ENCODE measurements around the gene RTP2.
"Not testable (repeated sequence)": the region's sequence is repeated elsewhere in the genome, so short reads cannot be mapped to it uniquely, and the experiment has no call there.

Gene RTP2

DNA sequence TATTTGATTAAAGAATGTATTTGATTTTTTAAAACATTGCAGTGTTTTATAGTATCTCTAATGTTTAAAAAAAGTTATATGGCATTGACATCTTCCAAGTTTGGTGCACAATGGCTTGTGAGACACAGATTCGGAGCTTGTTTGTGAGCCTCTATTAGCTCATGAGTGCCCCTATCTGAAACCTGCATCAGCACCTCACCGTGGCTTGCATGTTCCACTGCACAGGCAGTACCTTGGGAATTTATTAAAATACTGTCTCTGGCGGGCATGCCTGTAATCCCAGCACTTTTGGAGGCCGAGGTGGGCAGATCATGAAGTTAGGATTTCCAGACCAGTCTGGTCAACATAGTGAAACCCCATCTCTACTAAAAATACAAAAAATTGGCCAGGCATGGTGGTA is 6.8 kb upstream of the RTP2 start:
- DNase-seq: no peak

DNA sequence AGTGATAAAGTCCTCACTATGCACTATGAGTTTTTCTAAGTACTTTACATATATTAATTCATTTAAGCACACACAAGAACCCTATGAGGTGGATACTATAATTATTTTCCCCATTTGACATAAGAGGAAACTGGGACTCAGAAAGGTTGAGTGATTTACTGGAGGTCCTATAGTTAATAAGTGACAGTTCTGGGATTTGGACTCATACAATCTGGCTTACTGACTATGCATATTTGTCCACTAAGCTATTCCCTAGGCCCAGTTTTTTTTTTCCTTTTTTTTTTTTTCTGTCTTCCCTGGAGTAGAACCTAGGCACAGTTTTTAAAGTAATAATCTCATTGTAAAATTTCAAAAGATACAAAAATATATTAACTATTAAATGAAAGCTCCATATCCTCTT is 6.3 kb upstream of the RTP2 start:
- no peak for DNase-seq

DNA sequence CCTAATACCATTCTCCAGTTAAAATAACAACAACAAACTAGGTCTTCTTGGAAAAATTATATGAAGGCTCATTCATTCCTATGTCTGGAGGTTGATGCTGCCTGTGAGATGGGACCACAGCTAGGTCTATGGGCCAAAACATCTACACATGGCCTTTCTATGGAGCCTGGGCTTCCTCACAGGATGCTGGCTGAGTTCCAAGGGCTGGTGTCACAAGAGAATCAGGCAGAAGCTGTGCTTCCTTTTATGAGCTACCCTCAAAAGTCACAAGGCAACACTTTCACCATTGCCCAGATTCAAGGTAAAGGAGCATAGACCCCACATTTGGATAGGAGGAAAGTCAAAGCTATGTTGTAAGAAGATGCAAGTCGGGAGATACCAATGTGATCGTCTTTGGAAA is 4.6 kb upstream of the RTP2 start:
- DNase-seq: no peak

DNA sequence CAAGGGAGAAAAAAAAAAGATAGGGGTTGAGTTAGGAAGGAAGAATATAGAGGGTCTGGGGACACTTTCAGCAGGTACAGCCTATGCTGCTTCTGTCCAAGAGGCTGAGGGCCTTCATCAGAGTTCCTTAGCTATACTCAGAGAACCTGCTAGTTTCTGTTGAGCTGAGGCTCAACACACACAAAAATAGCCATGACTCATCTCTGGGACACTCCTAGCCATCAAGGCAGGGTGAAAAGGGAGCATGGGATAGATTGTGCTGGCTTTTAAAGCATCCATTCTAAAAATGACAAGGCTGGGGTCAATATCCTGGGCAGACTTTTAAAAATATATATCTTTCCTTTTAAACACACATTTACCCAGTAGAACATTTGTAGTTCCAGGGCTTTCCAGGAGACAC is 2.8 kb upstream of the RTP2 start:
- DNase-seq: no peak

DNA sequence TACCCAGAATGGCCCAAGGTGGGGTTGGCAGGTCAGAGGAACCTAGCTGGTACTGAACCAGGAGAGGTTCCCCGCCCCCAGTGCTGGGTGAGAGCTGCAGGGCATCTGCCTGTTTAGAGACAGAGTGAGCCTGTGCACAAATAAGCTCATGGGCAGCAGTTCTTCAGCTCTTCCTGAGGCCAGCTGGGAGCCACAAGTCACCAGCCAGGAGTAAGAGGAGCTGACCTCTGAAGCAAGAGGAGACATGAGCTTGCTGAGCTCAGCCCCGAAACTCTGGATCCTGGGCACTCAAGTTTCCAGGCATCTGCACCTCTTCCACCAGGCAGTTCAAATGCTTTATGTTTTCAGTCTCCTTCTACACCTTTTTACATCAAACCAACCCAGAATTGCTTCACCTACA is 2.1 kb downstream of the RTP2 start:
- DNase-seq: no peak

DNA sequence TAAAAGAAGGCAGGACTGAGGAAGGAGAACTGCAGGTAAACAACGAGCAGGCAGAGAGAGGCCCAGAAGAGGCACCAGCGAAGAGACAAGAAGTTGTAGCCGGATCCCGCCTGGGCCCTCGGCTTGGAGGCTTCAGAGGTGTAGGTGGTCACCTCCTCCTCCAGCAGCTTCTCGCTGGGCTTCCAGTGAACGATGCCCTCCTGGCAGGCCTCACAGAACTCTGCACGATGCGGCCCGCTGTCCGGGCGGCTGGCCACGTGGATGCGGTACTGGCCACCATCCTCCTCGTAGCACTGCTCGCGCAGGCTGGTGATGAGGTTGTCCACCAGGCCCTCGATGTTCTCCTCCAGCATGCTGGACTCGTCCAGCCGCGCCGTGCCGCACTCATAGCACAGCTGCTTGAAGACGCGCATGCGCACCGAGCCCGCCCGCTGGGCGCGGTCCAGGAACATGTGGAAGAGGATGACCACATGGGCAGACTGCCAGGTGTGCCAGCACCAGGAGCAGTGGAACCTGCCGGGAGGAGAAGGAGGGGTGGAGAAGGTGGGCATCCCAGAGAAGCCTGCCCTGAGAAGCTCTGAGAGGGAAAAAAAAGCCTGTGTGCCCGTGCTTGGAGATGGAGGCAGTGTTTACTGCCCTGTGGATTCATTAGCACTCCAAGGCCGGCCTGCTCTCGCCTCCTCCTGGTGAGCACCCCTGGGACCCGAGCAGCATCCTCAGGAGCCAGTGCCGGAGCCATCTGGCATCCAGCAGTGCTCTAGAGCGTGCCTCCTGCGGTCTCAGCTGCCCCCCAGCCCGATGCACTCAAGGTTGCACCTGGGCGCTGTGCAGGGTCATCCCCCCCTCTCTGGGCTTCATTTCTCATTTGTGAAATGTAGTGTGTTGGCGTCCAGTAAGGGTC is 3.6 kb downstream of the RTP2 start:
- no peak for DNase-seq

DNA sequence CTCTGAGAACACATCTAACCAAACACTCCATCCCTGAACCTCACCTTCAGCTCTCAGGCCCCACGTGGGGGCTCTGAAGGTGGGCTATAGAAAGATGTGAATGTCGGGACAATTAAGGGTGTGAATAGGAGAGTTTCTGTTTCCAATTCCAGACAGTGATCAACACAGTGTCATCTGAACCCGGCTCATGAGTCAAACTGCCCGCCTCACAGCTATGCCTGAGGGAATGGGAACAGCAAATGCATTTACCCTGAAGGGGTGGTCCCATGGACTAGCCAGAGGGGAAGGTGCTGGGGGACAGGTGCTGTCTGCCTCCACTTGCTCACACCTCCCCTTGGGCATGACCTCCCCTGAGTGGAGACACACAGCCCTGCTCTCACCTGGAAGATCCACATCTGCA is 6.3 kb downstream of the RTP2 start:
- no peak for DNase-seq

DNA sequence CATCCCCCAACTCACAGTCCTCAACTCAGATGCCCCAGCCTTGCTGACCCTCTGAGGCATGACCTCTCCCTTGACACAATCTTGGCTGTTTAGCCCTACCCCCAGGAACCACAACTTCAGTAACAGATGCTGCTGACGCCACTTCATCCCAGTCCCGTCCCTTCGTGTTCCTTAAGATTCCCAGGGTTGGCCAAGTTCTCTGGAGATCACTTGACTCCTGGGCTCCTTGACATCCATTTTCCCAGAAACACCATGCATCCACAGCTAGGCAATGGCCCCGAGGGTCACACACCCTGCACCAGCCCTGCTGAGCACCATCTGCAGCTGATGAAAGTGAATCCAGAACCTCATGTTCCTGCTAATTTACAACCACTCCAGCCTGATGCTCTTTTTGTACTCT is 6.9 kb downstream of the RTP2 start:
- DNase-seq: no peak

DNA sequence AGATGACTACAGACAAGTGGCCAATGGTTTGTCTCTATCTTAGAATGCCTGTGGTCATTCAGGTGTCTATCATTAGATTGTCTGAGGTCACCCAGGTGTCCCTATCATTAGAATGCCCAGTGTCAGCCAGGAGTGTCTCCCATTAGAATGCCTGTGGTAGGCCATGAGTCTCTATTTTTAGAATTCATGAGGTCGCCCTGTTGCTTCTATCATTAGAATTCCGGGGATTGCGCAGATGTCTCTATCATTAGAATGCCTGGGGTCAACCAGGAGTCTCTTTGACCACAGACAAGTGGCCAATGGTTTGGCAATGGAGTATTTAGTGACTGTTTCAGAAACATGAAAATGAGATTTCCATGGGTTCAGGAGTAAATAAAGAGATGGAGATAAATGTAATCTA is 7.6 kb downstream of the RTP2 start:
- no peak for DNase-seq

DNA sequence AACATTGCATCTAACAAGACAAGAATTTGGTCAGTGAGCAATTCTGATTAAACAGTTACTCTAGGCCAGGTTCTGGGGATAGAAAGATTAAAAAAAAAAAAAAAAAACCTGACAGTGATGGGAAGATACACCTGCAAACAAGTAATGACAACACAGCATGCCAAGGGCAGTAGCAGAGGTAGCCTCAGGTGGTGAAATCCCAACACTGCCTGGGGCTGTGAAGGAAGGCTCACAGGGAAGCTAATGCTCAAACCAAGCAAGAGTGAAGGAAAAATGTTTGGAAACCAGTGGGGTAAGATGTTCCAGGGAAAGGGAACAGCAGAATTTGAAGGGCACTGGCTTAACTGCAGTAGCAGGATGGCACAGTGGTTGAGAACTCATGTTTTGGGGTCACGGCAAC is 8.9 kb downstream of the RTP2 start:
- no peak for DNase-seq

DNA sequence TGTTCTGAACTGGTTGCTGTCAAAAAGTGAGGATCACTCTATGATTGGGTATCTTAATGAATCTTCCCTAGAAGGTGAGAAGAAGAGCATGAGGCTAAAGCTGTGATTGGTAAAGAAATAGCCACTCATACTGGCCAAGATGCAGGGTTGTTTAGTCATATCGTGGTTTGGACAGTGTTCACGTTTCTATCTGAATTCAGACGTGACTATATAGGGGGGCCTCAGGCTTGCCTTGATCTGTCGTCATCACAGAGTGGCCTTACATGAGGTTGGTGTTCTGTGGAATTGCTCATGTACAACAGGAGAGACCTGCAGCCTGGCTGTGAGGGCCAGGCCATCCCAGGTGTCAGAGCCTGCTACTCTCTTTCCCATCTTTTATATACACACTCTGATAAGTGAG is 12.4 kb downstream of the RTP2 start:
- DNase-seq: no peak

DNA sequence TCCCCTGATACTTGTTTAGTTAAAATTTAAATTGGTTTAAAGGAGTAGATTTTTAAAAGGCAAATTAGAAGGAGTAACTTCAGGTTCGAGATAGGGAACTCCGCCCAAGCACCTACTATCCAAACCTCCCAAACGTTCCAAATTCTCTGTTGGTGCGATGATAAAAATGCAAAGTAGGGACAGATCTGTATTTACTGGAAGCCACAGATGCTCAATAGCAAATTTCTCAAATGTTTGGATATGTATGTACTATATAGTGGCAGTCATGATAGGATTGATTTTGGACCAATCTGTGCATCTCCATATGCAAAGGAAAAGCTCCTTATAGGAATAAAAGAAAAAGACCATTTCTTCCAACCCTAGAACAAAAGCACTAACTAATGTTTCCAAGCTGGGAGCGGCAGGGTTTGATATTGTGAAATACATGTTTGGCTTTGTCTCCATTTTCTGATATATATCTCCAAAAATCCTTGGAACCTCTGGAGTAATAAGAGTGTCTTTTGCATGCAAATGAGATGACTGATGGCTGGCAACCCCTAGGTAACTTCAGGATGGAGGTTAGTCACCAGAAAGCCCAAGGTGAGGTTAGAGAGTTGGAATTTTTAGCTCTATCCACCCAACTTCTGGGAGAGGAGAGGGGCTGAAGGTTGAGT is 15.6 kb downstream of the RTP2 start:
- DNase-seq: no peak

DNA sequence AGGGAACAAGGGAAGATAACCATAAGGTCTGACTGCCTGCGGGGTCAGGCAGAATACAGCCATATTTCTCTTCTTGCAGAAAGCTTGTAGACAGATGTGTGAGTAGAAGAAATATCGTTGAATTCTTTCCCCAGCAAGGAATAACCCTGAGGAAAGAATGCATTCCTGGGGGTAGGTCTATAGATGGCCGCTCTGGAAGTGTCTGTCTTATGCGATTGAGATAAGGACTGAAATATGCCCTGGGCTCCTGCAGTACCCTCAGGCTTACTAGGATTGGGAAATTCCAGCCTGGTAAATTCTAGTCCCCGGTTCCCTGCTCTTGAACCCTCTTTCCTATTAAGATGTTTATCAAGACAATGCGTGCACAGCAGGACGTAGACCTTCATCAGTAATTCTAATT is 16.4 kb downstream of the RTP2 start:
- no peak for DNase-seq

DNA sequence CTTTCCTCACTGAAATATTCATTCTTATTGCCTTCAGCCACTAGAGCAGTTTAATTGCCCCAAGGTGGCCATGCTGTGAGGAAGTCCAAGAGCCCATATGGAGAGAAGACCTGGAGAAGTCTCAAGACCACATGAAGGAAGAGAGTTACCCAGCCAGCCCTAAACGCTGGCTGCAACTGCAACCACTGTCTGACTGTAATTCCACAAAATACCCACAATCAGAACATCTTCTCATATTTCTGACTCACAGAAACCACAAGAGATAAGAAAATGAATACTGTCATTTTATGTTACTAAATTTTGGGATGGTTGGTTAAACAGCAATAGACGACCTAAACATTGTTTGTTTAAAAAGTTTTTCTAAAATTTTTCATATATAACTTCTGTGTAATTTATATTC is 17.5 kb downstream of the RTP2 start:
- DNase-seq: no peak

DNA sequence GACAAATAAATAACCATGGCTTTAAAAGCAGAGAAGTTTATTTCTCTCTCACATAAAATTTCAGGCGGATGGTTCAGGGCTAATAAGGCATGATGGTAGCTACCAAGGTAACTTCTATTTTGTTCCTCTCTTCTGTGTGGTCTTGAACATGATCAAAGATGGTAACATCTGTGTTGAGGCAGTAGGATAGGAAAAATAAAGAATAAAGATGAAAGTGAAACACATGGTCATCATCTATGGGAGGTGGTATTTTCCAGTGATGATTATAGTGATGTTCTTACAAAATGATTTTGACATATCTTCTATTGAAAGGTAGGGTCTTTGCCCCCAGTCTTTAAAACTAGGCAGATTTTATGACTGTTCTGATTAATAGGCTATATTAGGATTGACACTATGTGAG is 17.9 kb downstream of the RTP2 start:
- no peak for DNase-seq

DNA sequence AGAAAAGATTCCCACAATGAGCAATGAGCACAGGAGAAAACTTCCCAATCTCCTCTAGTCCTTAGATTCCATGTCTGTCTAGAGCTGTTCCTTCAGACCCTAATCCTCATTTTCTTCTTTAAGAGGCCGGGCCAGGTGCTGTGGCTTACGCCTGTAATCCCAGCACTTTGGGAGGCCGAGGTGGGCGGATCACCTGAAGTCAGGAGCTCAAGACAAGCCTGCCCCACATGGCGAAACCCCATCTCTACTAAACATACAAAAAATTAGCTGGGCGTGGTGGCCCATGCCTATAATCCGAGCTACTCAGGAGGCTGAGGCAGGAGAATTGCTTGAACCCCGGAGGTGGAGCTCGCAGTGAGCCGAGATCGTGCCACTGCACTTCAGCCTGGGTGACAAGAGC is 20.6 kb downstream of the RTP2 start:
- DNase-seq: not testable (repeated sequence)

DNA sequence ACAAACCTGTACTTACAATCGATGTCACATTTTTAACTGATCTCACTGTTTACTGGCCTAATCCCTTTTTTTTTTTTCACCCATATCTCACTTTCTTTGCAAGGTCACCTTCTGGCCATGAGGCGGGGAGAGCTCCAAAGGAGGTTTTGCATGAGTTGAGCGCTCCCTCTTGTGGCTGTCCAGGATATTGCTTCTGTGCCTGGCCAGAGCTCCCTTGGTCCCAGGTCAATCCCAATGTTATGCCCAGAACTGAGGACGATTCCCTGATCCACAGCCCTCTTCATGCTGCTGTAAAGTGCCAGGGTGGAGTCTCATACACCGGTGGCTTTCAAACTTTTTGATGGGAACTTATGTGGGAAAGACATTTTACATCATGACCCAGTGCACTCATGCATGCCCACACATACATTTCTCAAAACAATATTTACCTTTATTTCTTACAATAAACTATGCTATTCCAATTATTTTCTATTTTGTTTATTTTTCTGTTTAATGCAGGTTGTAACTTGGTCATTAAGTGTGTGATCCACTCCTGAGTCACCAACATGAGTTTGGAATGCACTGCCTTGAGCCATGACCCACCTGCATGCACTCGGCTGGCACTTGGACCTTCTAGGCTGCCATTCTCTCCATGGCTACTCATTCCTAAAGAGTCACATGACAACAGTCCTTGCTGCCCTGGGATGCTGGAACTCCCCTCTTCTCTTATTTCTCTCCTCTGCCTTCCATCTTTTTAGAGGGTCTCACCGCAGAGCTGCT is 22.5 kb downstream of the RTP2 start:
- DNase-seq: no peak

DNA sequence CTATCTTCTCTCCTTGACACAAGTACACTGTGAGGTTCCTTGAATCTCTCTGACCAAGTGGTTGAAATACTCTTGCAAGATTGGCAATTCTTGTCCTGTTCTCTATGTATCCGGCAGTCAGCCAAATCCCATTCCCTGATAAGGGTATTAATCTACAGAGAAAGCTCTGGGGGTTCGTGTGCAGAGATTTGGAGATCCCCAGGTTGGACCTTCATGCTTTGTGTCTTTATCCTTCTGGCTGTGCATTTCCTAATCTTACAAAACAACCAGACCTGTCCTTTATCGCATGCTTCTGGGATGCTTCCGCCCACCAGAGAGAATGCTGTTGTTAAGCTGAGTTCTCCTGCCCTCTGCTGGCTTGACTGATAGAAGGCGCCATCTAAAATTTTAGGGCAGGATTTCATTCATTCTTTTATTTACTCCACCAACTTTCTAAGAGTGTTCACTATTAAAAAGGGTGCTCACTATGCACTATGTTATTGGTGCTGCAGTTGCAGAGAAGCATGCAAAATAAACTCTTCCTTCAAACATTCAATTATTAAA is 23.6 kb downstream of the RTP2 start:
- DNase-seq: no peak

DNA sequence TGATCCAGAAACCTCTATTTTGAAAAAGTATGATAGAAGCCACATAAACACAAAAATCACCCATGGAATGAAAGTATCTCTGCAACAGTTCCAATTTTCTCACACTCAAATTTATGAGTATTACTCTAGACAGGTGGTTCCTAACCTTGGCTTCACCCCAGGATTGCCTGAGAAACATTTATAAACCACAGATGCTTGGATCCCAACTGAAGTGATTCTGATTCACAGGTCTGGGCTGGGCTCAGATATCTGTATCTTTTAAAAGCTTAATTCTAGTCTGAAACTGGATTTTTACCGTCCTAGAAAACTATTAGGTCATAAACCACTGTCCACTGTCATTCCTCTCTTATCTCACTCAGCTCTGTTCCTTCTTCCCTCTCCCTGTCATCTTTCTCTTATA is 24.8 kb downstream of the RTP2 start:
- DNase-seq: no peak

DNA sequence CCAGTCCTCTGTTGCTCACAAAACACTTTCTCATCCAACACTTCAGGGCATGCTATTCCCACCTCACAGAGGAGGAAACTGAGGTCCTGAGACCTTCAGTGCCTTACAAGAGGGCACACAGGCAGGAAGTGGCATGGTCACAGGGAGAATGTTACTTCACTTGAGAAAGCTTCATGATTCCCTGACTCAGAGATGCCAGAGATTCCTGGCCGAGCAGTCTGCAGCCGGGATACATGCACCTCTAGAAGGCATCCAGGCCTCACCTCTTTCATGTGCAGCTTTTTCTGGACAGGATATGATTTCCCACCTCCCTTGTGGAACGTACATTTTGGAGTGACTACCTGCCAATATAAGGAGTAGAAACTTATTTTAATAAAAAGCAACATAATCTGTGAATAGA is 29.3 kb downstream of the RTP2 start:
- no peak for DNase-seq

DNA sequence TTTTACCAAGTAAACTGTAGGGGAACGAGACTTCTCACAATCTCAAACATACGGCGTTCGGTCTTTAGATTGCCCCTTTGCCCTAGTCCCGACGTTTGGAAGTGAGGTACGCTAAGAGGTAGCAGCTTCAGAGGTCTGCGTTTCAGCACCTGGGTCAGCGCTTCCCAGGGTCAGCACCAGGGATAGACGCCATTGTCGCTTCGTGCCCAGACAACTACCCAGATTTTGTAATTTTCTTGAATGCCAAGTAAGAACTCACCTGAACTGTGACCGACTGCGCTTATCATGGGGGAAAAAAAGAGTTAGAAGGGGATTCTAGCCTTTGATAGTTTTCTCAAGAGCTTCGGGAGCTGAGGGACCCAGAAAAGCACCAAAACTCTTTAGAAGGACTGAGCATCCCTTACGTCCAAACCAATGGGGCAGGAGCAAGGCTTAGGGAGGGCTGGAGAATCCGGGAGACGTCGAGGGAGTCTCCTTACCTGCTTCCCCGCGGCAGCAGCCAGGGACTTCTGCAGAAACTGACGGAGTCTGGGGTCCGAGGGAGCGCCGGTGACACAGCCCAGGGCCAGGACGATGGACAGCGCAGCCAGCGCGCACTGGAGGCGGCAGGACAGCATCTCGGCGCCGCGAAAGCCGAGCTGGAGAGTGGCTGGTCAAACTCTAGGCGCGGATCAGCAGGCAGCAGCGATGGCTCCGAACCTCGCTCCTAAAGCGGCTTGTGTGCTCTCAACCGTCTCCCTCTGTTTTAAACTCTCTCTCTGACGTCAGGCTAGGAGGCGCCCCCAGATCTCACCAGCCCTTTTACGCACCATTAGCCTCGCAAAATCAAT is 32.5 kb downstream of the RTP2 start, which contains the start of gene SST:
TSS of gene SST (minus strand) at position 720 of the 830 bp plus-strand sequence. CDS start at position 617, 103 bp downstream.
- peak; percentile 26 for DNase-seq

DNA sequence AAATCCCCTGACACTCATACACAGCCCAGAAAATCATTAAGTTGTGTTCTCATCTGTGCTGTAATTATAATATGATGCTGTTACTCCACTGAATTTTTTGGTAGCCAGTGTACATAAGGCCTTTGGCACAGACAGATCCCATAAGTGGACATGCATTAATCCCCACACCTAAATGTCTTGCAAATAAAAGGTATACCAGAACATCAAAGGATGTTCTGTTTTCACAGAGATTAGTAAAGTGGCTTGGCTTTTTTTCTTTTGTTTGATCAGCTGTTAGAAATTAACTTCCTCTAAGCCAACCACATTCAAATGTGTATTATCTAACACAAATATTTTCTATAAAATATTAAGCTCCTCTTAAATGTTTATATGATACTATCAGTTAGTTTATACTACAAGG is 34.8 kb downstream of the RTP2 start:
- DNase-seq: no peak

All from NCI-H1048 (cell line).